ENCODE results near the gene FLT3. TPM values are rescaled to one million over a fixed set of nuclear protein-coding genes. Genes with fewer than 3 reads are reported as not detected.
A peak's percentile ranks its signal among the peaks of the same experiment; 100 is the strongest.
"Not testable (repeated sequence)": the region's sequence is repeated elsewhere in the genome, so short reads cannot be mapped to it uniquely, and the experiment has no call there.

Gene FLT3
- total and polyA plus RNA-seq, 8 donors = 2.3 to 4.0 (median 3.3) TPM

DNA sequence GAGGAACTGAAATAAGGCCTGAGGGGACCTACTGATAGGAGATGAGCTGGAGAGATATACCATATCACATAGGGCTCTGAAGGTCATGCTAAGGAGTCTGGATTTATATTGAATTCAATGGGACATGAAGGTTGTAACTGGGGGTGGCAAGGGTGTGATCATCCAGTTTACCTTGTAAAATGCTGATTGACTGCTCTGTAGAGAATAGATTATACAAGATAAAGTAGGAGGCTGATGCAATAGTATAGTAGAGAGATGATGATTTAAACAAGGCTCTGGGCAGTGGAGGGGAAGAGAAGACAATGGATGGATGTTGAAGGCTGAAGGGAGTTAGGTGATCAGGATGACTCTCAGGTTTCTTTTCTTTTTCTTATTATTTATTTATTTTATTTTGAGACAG lies 19.9 kb upstream of the FLT3 start:
- ATAC-seq = no peak
- intact Hi-C loops (cut with DNase I) = no loop called here
- no peak for DNase-seq
- no peak overlapping the region for H3K27ac ChIP-seq
- H3K4me1 ChIP-seq = no peaks in the 10 kb centered on the region
- H3K9me3 ChIP-seq = no peaks in the 10 kb centered on the region
- H3K36me3 ChIP-seq = no peaks in the 10 kb centered on the region
- no peak overlapping the region for H3K4me3 ChIP-seq
- TF ChIP-seq, protein P1, sequence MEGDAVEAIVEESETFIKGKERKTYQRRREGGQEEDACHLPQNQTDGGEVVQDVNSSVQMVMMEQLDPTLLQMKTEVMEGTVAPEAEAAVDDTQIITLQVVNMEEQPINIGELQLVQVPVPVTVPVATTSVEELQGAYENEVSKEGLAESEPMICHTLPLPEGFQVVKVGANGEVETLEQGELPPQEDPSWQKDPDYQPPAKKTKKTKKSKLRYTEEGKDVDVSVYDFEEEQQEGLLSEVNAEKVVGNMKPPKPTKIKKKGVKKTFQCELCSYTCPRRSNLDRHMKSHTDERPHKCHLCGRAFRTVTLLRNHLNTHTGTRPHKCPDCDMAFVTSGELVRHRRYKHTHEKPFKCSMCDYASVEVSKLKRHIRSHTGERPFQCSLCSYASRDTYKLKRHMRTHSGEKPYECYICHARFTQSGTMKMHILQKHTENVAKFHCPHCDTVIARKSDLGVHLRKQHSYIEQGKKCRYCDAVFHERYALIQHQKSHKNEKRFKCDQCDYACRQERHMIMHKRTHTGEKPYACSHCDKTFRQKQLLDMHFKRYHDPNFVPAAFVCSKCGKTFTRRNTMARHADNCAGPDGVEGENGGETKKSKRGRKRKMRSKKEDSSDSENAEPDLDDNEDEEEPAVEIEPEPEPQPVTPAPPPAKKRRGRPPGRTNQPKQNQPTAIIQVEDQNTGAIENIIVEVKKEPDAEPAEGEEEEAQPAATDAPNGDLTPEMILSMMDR (IDR thresholded peaks at IDR 0.05) = no peak
- H3K27me3 ChIP-seq = no peaks in the 10 kb centered on the region
- no peak for FAIRE-seq

GRCh38 chr13:28117689-28118377 lies 17.5 kb upstream of the FLT3 start:
- no peaks in the 10 kb centered on the region for H3K9me3 ChIP-seq
- WGBS, 2 donors = 62 to 65% methylated on average over 9 of the region's 9 CpGs
- TF ChIP-seq, protein P1 (IDR thresholded peaks at IDR 0.05) = no peak
- H3K27me3 ChIP-seq = no peaks in the 10 kb centered on the region
- FAIRE-seq (no peak), ATAC-seq (no peak), DNase-seq (peak in 3 of 6 donors; percentile 37 to 51 (median 40))
- no peaks in the 10 kb centered on the region for H3K36me3 ChIP-seq
- H3K4me1 ChIP-seq = no peaks in the 10 kb centered on the region
- no peak overlapping the region for H3K27ac ChIP-seq
- intact Hi-C loops (cut with DNase I) = no loop called here
- H3K4me3 ChIP-seq = no peak overlapping the region

DNA sequence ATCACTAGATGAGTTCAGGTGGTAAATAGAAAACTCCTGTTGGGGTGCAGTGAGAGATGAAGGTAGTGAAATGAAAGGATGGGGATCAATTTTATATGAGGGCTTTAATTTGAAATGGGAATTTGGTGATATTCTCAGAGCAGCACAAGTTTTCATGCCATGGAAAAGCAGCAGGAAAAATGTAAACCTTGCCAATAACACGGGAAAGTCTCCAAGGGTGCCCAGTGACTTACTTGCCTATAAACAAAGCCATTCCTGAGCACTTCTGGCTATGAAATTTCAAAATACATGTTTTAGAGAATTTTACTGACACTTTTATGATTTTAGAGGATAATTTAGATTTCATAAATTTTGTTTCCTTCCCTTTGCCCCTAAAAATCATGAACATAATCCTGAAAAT lies 16.4 kb upstream of the FLT3 start:
- no peaks in the 10 kb centered on the region for H3K36me3 ChIP-seq
- no peaks in the 10 kb centered on the region for H3K9me3 ChIP-seq
- no peak overlapping the region for H3K4me3 ChIP-seq
- H3K27me3 ChIP-seq = no peaks in the 10 kb centered on the region
- FAIRE-seq (no peak), DNase-seq (no peak), ATAC-seq (no peak)
- WGBS, 2 donors = 39 to 48% methylated on average over 1 of the region's 1 CpG
- intact Hi-C loops (cut with DNase I) = no loop called here
- H3K4me1 ChIP-seq = no peaks in the 10 kb centered on the region
- no peak overlapping the region for H3K27ac ChIP-seq
- TF ChIP-seq, protein P1 (IDR thresholded peaks at IDR 0.05) = no peak

- TF ChIP-seq, protein P1 (IDR thresholded peaks at IDR 0.05) = no peak
- intact Hi-C loops (cut with DNase I) = no loop called here
These were observed 10.0 kb upstream of the FLT3 start for GRCh38 chr13:28110414-28110813.

DNA sequence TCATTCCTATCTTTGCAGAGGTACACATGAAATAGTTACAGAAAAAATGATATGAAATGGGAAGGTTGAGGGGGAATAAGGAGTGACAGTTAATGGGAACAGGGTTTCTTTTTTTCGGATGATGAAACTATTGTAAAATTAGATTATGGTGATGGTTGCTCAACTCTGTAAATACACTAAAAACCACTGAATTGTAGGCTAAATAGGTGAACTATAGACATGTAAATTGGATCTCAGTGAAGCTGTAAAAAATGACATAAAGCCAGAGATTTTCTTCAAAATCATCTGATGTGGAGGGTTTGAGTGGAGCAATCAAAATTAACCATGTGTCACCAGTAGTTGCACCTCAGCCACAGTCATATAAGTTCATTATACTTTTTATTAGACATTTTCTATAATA lies 6.6 kb upstream of the FLT3 start:
- WGBS, 2 donors = 61 to 67% methylated on average over 1 of the region's 1 CpG
- TF ChIP-seq, protein P1 (IDR thresholded peaks at IDR 0.05) = no peak
- FAIRE-seq = no peak

More at GRCh38 chr13:28110414-28110813, 10.0 kb upstream of the FLT3 start:
- WGBS, 2 donors = 65 to 72% methylated on average over 3 of the region's 3 CpGs
- Histone ChIP-seq H3K9me3 (no peaks in the 10 kb centered on the region), H3K27me3 (no peaks in the 10 kb centered on the region), H3K36me3 (no peaks in the 10 kb centered on the region), H3K4me3 (no peak overlapping the region), H3K4me1 (no peaks in the 10 kb centered on the region), H3K27ac (no peak overlapping the region)
- FAIRE-seq = no peak
- no peak for ATAC-seq
- DNase-seq = no peak

GRCh38 chr13:28101886-28102285 lies 1.5 kb upstream of the FLT3 start:
- DNase-seq; ATAC-seq; FAIRE-seq; H3K27me3 ChIP-seq; H3K4me3 ChIP-seq; H3K9me3 ChIP-seq; H3K36me3 ChIP-seq; H3K27ac ChIP-seq; intact Hi-C loops (cut with DNase I); H3K4me1 ChIP-seq: not testable (repeated sequence)
- WGBS, 2 donors = 82 to 88% methylated on average over 4 of the region's 4 CpGs

More for the DNA sequence above, 6.6 kb upstream of the FLT3 start:
- intact Hi-C loops (cut with DNase I) = no loop called here
- H3K27me3 ChIP-seq = no peaks in the 10 kb centered on the region
- DNase-seq = no peak
- no peak overlapping the region for H3K4me3 ChIP-seq
- no peaks in the 10 kb centered on the region for H3K9me3 ChIP-seq
- ATAC-seq = no peak
- H3K4me1 ChIP-seq = no peaks in the 10 kb centered on the region
- no peaks in the 10 kb centered on the region for H3K36me3 ChIP-seq
- no peak overlapping the region for H3K27ac ChIP-seq

All from pancreas (tissue), 10 donors.